Measurements from ENCODE around the gene HDAC4.

DNA sequence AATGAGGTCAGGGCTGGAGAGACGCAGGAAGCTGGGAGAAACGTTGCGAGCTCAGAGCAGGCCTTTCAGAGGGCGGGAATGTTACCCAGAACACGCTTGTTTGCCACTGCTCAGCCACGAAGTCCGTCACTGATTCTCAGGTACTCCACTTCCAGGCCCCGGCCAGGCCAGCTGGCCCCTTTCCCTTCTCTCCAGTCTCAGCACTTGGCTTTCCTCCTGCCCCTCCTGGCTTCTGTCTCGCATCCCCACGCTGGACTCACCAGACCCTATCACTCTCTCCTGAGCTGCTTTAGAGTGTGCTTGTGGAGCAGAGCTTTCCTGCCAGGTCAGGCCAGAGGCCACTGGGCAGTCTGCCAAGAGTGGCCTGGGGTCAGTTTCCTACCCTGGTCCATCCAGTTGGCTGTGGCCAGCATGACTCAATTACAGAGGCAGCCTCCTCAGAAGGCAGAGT is 401.5 kb downstream of the HDAC4 start:
- TF ChIP-seq, protein P1, sequence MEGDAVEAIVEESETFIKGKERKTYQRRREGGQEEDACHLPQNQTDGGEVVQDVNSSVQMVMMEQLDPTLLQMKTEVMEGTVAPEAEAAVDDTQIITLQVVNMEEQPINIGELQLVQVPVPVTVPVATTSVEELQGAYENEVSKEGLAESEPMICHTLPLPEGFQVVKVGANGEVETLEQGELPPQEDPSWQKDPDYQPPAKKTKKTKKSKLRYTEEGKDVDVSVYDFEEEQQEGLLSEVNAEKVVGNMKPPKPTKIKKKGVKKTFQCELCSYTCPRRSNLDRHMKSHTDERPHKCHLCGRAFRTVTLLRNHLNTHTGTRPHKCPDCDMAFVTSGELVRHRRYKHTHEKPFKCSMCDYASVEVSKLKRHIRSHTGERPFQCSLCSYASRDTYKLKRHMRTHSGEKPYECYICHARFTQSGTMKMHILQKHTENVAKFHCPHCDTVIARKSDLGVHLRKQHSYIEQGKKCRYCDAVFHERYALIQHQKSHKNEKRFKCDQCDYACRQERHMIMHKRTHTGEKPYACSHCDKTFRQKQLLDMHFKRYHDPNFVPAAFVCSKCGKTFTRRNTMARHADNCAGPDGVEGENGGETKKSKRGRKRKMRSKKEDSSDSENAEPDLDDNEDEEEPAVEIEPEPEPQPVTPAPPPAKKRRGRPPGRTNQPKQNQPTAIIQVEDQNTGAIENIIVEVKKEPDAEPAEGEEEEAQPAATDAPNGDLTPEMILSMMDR (IDR thresholded peaks at IDR 0.05) = no peak
- no peak for TF ChIP-seq EZH2 (IDR thresholded peaks at IDR 0.05; ENCODE audit: borderline replicate concordance, insufficient read depth, low read depth, low read length, poor library complexity, severe bottlenecking)
